ENCODE measurements around the gene MACF1.

MACF1 gene

DNA sequence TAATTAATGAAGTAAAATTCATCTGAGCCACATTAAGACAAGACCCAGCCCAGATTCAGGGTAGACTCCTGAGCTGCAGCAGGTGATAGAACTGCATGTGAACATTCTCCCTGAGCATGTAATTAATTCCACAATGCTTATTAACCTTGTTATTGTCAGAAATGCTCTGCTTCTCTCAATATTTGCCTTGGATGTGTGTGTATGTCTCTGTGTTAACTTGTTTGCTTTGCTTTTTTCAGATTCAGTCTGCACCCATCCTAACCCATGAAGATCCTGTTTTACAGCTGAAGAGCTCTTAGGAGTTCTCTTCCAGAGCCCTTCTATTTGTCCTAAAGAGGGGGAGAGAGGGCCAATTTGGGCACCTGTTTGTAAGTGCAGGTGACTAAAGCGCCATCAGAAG is 143.8 kb downstream of the MACF1 start:
- H3K4me3 ChIP-seq (ENCODE audit: low read length), result no peak overlapping the region
- TF ChIP-seq, protein P1, sequence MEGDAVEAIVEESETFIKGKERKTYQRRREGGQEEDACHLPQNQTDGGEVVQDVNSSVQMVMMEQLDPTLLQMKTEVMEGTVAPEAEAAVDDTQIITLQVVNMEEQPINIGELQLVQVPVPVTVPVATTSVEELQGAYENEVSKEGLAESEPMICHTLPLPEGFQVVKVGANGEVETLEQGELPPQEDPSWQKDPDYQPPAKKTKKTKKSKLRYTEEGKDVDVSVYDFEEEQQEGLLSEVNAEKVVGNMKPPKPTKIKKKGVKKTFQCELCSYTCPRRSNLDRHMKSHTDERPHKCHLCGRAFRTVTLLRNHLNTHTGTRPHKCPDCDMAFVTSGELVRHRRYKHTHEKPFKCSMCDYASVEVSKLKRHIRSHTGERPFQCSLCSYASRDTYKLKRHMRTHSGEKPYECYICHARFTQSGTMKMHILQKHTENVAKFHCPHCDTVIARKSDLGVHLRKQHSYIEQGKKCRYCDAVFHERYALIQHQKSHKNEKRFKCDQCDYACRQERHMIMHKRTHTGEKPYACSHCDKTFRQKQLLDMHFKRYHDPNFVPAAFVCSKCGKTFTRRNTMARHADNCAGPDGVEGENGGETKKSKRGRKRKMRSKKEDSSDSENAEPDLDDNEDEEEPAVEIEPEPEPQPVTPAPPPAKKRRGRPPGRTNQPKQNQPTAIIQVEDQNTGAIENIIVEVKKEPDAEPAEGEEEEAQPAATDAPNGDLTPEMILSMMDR (conservative IDR thresholded peaks at IDR 0.05; ENCODE audit: low read length), result no peak
- DNase-seq (ENCODE audit: low read depth), result no peak

DNA sequence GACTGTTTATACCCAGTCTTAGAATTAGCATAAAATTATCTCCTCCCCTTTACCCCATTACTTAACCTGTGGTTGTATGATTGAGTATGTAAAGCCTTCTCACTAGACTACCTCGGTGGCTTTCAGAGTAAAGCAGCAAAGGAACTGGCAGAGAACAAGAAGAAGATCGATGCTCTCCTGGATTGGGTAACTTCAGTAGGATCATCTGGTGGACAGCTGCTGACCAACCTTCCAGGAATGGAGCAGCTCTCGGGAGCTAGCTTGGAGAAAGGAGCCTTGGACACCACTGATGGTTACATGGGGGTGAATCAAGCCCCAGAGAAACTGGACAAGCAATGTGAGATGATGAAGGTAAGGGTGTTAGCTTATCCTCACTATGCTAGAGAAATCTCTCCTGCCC is 148.4 kb downstream of the MACF1 start:
- TF ChIP-seq, protein P1 (conservative IDR thresholded peaks at IDR 0.05; ENCODE audit: low read length), result no peak
- peak; percentile 76 for DNase-seq (ENCODE audit: low read depth)
- H3K4me3 ChIP-seq (ENCODE audit: low read length), result no peak overlapping the region

DNA sequence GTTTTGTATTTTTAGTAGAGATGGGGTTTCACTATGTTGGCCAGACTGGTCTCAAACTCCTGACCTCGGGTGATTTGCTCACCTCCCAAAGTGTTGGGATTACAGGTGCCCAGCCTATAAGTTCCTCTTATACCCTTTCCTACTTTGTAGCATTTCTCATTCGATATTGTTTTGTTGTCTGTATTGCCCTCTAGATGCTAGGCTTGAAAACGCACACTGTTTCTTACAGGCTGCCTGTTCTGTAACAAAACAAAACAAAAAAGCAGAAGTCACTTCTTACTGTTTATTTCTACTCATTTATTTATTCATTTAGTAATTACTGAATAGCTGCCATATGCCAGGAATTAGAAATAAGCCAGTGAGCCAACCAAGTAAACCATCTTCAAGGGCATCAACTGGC is 150.1 kb downstream of the MACF1 start:
- no peak overlapping the region for H3K4me3 ChIP-seq (ENCODE audit: low read length)
- no peak for DNase-seq (ENCODE audit: low read depth)
- TF ChIP-seq, protein P1 (conservative IDR thresholded peaks at IDR 0.05; ENCODE audit: low read length), result no peak

DNA sequence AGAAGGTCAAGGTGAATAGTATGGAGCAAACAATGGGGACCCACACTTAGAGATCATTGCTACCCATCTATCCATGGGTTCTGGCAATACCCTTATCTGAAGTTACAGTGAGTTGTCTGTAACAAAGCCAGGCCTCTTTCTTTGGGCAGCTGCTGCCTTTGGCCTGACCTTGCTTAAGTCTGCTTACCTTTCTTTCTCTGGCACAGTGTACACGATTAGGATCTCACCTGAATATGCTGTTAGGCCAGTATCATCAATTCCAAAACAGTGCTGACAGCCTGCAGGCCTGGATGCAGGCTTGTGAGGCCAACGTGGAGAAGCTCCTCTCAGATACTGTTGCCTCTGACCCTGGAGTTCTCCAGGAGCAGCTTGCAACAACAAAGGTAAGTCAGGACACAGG is 154.0 kb downstream of the MACF1 start:
- TF ChIP-seq, protein P1 (conservative IDR thresholded peaks at IDR 0.05; ENCODE audit: low read length), result no peak
- no peak for DNase-seq (ENCODE audit: low read depth)
- no peak overlapping the region for H3K4me3 ChIP-seq (ENCODE audit: low read length)

DNA sequence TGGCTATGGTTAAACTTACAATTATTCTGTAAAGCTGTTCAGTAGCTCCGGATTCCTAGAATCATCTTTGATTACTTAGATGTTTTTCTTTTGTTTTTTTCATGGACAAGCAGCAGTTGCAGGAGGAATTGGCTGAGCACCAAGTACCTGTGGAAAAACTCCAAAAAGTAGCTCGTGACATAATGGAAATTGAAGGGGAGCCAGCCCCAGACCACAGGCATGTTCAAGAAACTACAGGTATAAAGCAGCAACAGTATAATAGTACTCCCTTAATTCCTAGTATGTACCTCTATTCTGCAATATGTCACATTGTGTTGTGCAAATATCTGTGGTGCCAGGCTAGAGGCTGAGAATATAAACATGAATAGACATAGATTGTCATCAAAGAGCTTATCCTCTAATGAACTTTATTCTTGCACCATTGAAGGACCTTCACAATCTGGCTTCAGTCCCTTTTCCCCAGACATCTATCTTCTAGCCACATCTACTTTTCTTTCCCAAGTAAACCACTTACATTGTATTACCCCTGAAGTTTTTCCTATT is 154.6 kb downstream of the MACF1 start:
- no peak for DNase-seq (ENCODE audit: low read depth)
- TF ChIP-seq, protein P1 (conservative IDR thresholded peaks at IDR 0.05; ENCODE audit: low read length), result no peak
- no peak overlapping the region for H3K4me3 ChIP-seq (ENCODE audit: low read length)

DNA sequence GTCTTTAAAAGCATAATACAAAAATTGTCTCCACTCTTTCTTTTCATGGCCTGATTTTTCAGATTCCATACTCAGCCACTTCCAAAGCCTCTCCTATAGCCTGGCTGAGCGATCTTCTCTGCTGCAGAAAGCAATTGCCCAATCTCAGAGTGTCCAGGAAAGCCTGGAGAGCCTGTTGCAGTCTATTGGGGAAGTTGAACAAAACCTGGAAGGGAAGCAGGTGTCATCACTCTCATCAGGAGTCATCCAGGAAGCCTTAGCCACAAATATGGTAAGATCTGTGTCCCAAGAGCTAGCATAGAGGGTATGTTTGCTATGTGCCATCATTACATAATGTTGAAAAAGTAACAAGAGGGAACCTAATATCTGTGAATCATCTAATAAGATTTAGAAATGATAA is 156.2 kb downstream of the MACF1 start:
- TF ChIP-seq, protein P1 (conservative IDR thresholded peaks at IDR 0.05; ENCODE audit: low read length), result no peak
- DNase-seq (ENCODE audit: low read depth), result peak; percentile 18
- H3K4me3 ChIP-seq (ENCODE audit: low read length), result no peak overlapping the region

DNA sequence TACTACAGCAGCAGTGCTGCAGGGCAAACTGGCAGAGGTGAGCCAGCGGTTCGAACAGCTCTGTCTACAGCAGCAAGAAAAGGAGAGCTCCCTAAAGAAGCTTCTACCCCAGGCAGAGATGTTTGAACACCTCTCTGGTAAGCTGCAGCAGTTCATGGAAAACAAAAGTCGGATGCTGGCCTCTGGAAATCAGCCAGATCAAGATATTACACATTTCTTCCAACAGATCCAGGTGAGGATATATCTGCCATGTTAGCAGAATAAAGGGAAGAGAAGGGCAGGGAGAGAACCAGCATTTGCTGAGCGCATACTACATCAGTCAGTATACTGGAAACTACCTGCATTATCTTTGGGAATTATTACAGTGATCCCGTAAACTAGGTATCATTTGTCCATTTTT is 157.0 kb downstream of the MACF1 start:
- DNase-seq (ENCODE audit: low read depth), result no peak
- TF ChIP-seq, protein P1 (conservative IDR thresholded peaks at IDR 0.05; ENCODE audit: low read length), result no peak
- no peak overlapping the region for H3K4me3 ChIP-seq (ENCODE audit: low read length)

All from AG10803 (cell line).